ENCODE measurements around the gene MACROD2. TPM values are rescaled to one million over a fixed set of nuclear protein-coding genes. Genes with fewer than 3 reads are reported as not detected.
"Not testable (repeated sequence)": the region's sequence is repeated elsewhere in the genome, so short reads cannot be mapped to it uniquely, and the experiment has no call there.

The MACROD2 gene
- total RNA-seq, 1 donor from 2014 or later = 4.2 TPM

- DNase-seq = no peak
- intact Hi-C loops (cut with DNase I) = no loop called here
- no peak for ATAC-seq (ENCODE audit: poor library complexity)
These were observed 1799.1 kb downstream of the MACROD2 start for GRCh38 chr20:15794409-15794808.

- intact Hi-C loops (cut with DNase I) = no loop called here
These were observed 1800.1 kb downstream of the MACROD2 start for GRCh38 chr20:15795305-15796019.

GRCh38 chr20:15799871-15800270 is 1804.6 kb downstream of the MACROD2 start:
- intact Hi-C loops (cut with DNase I) = no loop called here
- ATAC-seq (ENCODE audit: poor library complexity) (no peak), DNase-seq (no peak)

More at GRCh38 chr20:15795305-15796019, 1800.1 kb downstream of the MACROD2 start:
- ATAC-seq (ENCODE audit: poor library complexity) (no peak), DNase-seq (no peak)

- ATAC-seq (ENCODE audit: poor library complexity) = no peak
- intact Hi-C loops (cut with DNase I) = no loop called here
- no peak for DNase-seq
These were observed 1806.7 kb downstream of the MACROD2 start for GRCh38 chr20:15802020-15802419.

- no peak for ATAC-seq (ENCODE audit: poor library complexity)
- intact Hi-C loops (cut with DNase I) = no loop called here
- DNase-seq = no peak
These were observed 1809.8 kb downstream of the MACROD2 start for GRCh38 chr20:15805154-15805553.

GRCh38 chr20:15806105-15806504 is 1810.8 kb downstream of the MACROD2 start:
- intact Hi-C loops (cut with DNase I) = no loop called here
- DNase-seq (no peak), ATAC-seq (ENCODE audit: poor library complexity) (no peak)

GRCh38 chr20:15807271-15807670 is 1812.0 kb downstream of the MACROD2 start:
- intact Hi-C loops (cut with DNase I) = no loop called here
- no peak for ATAC-seq (ENCODE audit: poor library complexity)
- DNase-seq = no peak

GRCh38 chr20:15807771-15808170 is 1812.5 kb downstream of the MACROD2 start:
- DNase-seq; ATAC-seq (ENCODE audit: poor library complexity); intact Hi-C loops (cut with DNase I): not testable (repeated sequence)

GRCh38 chr20:15811951-15812350 is 1816.6 kb downstream of the MACROD2 start:
- intact Hi-C loops (cut with DNase I) = no loop called here
- ATAC-seq (ENCODE audit: poor library complexity) (no peak), DNase-seq (no peak)

GRCh38 chr20:15812696-15813095 is 1817.4 kb downstream of the MACROD2 start:
- DNase-seq (no peak), ATAC-seq (ENCODE audit: poor library complexity) (no peak)
- intact Hi-C loops (cut with DNase I) = no loop called here

- DNase-seq = no peak
- no peak for ATAC-seq (ENCODE audit: poor library complexity)
- intact Hi-C loops (cut with DNase I) = no loop called here
These were observed 1819.0 kb downstream of the MACROD2 start for GRCh38 chr20:15814360-15814759.

GRCh38 chr20:15814911-15815310 is 1819.6 kb downstream of the MACROD2 start:
- no peak for DNase-seq
- no peak for ATAC-seq (ENCODE audit: poor library complexity)
- intact Hi-C loops (cut with DNase I) = no loop called here

GRCh38 chr20:15817351-15817750 is 1822.0 kb downstream of the MACROD2 start:
- ATAC-seq (ENCODE audit: poor library complexity) = no peak
- intact Hi-C loops (cut with DNase I) = no loop called here

GRCh38 chr20:15818651-15819071 is 1823.3 kb downstream of the MACROD2 start:
- no peak for ATAC-seq (ENCODE audit: poor library complexity)
- no peak for DNase-seq
- intact Hi-C loops (cut with DNase I) = no loop called here

More at GRCh38 chr20:15817351-15817750, 1822.0 kb downstream of the MACROD2 start:
- DNase-seq = no peak

GRCh38 chr20:15823718-15824117 is 1828.4 kb downstream of the MACROD2 start:
- DNase-seq (no peak), ATAC-seq (ENCODE audit: poor library complexity) (no peak)
- intact Hi-C loops (cut with DNase I) = no loop called here

- intact Hi-C loops (cut with DNase I) = no loop called here
- ATAC-seq (ENCODE audit: poor library complexity) (no peak), DNase-seq (no peak)
These were observed 1832.3 kb downstream of the MACROD2 start for GRCh38 chr20:15827628-15828027.

- intact Hi-C loops (cut with DNase I) = no loop called here
- ATAC-seq (ENCODE audit: poor library complexity) (no peak), DNase-seq (no peak)
These were observed 1835.9 kb downstream of the MACROD2 start for GRCh38 chr20:15831201-15831600.

- DNase-seq = no peak
- ATAC-seq (ENCODE audit: poor library complexity) = no peak
- intact Hi-C loops (cut with DNase I) = no loop called here
These were observed 1837.2 kb downstream of the MACROD2 start for GRCh38 chr20:15832512-15832911.

GRCh38 chr20:15834857-15835256 is 1839.5 kb downstream of the MACROD2 start:
- ATAC-seq (ENCODE audit: poor library complexity) (no peak), DNase-seq (no peak)
- intact Hi-C loops (cut with DNase I) = no loop called here

- no peak for DNase-seq
- ATAC-seq (ENCODE audit: poor library complexity) = no peak
- intact Hi-C loops (cut with DNase I) = no loop called here
These were observed 1840.5 kb downstream of the MACROD2 start for GRCh38 chr20:15835811-15836210.

GRCh38 chr20:15836634-15837033 is 1841.3 kb downstream of the MACROD2 start:
- intact Hi-C loops (cut with DNase I) = no loop called here
- DNase-seq (no peak), ATAC-seq (ENCODE audit: poor library complexity) (no peak)
